ENCODE measurements around the gene LILRB5.
"Not testable (repeated sequence)": the region's sequence is repeated elsewhere in the genome, so short reads cannot be mapped to it uniquely, and the experiment has no call there.

Gene LILRB5

DNA sequence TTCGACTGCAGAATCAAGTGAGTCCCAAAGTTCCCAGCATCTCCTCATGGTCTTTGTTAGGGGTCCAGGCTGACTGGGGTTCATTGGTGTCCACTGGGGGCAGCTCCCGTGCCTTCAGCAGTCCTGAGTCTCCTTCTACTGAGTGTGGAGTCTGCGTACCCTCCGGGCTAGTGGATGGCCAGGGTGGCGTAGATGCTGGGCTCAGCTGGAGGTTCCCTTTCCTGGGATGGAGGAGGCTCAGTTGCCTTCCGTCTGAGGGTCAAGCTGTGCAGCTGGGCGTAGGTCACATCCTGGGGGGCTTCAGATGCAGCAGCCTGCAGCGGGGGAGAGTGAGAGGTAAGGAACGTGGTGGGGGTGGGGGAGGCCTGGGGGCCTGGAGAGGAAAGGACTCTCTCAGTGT is 17.4 kb upstream of the LILRB5 start:
- not testable (repeated sequence) for DNase-seq

DNA sequence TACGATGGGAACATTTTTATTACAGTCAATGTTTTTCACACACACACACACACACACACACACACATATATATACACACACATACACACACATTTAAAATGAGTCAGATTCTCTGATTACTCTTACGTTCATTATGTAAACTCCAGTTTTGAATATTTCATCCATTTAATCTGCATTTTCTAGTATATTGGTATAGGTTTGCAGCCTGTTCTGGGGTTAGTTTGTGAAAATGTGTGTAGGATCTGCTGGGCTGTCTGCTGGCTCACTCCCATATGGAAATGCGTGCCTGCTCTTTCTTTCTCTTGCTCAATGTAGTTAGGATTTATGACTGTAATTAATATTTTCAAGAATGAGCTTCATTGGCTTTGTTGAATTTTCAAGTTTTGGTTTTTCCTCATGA is 16.7 kb upstream of the LILRB5 start:
- no peak for DNase-seq

DNA sequence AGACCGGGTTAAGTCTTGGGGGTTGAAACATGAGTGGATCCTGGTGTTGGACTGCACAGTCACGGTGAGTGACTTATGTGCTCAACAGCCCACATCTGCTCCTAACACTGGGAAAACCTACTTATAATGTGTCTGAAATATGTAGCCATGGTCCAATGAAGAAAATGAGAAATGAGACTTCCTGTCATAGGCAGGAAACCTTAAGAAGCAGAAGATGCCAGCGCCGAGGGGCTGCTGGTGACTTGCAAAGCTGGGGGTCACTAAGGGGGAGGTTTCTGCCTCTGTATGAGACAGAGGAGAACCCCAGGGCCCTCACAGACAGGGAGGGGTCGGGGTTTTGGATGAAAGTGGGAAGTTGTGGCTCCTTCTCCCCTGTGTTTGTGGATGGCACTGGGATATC is 15.1 kb upstream of the LILRB5 start:
- DNase-seq = not testable (repeated sequence)

DNA sequence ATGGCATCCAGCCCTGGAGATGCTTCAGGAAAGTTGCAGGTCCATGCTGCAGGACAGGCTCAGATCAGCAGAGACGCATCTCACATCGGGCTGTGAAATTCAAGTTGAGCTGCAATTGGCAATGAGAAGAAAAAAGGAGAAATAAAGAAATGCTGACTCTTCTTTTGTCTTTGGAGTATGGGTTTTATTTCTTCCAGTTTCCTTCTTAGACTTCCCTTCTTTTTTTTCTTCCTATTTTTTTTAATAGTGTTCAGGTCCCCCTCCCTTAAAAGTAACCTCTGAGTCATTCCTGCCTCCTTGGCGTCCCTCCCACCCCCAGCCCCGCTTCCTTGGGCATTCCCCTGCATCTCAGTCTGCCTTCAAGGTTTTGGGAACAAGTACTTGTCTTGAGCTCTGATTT is 14.5 kb upstream of the LILRB5 start:
- not testable (repeated sequence) for DNase-seq

DNA sequence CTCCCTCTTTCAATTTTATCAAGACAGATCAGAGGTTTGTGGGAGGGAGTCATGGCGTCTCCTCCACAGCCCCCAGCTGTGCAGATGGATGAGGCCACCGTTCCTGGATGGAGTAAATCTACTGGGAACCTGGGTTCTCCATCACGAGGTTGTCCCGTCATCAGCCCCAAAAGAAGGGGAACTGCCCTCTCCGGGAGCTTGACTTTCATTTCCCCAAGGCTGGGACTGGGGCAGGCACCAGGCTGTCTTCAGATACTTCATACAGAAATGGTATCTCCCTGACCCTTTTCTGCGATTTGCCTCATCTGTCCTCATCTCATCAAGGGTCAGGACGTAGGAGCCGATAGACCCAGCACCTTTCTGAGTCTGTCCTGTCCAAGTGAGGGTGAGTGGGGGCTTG is 14.0 kb upstream of the LILRB5 start:
- DNase-seq = no peak

DNA sequence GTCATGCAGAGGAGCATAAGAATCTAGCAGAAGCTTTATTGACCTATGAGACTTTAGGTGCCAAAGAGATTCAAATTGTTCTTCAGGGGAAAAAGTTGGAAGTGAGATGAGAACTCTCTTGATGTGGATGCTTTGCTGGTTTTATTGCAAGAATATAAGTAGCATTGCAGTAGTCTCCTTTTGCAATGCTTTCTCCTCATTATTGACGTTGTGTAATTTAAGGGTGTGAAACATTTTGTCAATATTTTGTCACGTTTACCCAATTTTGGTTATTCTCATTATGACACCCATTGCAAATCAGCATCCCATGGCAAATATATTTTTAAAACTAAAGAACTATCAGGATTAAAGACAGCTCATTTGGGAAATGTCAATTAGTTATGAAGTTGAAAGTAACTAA is 11.9 kb upstream of the LILRB5 start:
- no peak for DNase-seq

DNA sequence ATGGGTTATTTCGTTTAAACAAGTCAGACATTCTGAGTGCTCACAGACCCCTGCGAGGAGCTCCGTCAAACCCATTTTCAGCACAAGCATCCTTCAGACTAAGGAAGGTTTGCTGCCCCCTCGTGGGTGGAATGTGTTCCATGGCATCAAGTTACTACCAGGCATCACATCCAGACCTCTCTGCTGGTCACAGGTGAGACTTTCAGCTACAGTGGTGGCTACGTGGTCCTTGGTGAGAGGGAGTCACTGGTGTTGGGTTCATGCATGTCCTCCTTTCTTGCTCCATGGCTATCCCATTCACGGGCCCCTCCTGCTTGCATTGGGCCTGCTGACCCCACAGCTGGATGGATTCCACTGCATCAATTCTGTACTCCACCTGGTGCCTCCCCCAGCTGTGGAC is 9.1 kb upstream of the LILRB5 start:
- DNase-seq = peak; percentile 40 to 43

DNA sequence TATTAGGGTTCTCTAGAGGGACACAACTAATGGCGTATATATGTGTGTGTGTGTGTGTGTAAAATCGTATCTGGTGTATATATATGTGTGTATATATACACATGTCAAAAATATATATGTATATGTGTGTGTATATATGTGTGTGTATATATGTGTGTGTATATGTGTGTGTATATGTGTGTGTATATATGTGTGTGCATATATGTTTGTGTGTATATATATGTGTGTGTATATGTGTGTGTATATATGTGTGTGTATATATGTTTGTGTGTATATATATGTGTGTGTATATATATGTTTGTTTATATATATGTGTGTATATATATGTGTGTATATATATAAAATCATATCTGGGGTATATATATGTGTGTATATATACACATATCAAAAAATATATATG is 5.4 kb upstream of the LILRB5 start:
- no peak for DNase-seq

DNA sequence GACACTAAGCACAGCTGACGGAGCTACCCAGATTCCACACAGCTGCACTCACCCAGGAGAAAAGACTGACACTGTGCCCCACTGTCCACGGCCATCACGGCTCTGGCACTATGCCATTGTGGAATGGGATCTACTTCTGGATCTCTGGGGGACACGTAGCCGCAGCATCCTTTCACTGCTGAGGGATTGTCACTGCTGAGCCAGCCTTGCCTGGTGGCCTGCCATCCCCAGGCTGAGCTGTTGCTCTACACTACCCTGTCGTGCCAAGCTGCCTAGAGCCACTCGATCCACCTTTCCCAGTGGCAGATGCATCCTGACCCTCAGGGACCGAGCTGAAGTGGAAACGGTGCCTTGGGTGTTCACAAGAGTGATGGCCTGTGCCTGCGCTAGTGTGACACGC is 5.0 kb upstream of the LILRB5 start:
- no peak for DNase-seq

DNA sequence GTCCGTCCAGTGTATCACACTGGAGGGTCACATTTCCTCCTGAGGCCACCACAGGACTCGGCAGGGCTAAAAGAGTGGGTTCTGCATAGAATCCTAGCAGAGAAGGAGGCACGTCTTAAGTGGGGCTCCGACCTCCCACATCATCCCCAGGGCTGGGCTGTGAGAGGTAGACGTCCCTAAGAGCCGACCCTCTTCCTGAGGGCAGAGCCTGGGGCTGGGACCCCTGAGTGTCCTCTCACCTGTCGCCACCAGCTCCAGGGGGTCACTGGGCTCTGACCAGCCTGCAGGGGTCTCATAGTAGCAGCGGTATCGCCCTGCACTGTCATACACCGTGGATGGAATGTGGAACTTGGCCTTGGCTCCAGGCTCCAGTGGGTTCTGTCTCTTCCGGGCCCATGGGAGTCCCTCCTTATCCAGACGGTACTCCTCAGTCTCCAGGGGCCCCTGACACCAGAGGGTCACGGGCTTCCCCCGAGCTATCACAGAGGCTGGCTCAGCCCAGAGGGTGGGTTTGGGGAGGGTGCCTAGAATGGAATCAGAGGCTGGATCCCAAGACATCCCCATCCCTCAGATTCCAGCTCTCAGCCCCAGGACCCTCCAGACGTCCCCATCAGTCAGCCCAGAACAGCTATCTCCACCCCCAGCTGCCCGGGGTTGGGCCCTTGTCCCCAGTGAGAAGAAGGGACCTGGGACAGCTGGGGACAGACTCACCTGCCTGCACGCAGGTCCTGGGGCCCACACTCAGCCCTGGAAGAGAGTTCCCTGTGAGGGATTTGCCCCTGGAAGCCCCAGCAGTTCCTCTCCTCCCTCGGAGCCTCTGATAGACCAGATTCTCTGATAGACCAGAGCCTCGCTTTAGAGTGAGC is 590 bp downstream of the LILRB5 start:
- no peak for DNase-seq

DNA sequence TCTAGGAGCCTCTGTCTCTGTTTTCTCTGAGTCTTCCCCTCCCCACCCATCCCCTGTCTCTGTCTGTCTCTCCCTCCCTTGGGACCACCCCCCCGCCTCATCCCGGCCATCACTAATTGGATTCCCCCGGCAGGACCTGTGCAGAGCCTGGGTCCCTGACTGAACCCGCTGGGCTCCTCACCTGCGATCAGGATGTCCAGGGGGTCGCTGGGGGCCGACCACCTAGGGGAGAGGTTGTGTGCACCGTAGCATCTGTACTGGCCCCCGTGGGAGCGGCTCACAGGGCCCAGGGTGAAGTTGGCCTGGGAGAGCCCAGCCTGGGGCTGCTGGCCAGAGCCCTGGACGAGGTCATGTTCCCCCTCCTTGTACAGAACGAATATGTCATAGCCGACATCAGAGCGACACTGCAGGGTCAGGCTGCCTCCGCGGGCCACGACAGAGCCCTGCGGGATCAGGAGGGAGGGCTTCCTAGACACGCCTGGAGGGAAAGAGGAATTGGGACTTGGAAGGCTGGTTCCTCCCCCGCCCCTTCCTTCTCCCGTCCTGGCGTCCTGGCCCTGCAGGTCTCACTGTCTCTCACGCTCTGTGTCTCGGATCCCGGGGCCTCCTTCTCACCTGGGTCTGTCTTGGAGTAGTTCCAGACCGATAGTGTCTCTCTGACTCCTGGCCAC is 1.8 kb downstream of the LILRB5 start:
- DNase-seq = no peak

DNA sequence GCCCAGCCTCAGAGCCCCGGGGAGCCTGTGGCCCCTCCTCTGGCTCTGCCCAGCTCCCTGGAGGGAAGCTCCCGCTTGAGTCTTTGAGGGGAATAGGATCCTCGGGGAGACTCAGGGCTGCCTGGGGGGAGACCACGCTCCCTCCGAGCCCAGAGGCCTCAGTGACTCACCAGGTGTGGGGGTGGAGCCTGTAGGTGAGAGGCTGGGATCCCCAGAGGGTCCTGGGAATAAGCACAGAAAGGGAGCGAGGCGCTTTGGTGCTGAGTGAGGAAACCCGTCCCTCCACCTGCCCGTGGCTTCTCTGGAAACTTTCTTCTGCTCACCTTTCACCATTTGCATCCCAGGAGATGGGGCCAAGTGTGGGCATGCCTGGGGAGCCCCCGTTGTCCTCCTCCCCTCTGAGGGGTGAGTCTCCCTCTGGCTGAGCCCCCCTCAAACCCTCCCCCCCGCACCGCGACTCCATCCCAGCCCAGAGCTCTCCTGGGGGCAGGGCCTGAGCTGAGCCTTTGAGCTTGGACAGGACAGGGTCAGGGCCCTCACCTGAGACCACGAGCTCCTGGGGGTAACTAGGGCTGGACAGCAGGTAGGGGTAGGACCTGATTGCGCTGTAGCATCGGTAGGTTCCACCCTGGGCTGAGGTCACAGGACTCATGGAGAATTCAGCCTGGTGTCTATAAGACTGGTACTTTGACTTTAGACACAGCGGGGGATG is 2.7 kb downstream of the LILRB5 start:
- DNase-seq = no peak

DNA sequence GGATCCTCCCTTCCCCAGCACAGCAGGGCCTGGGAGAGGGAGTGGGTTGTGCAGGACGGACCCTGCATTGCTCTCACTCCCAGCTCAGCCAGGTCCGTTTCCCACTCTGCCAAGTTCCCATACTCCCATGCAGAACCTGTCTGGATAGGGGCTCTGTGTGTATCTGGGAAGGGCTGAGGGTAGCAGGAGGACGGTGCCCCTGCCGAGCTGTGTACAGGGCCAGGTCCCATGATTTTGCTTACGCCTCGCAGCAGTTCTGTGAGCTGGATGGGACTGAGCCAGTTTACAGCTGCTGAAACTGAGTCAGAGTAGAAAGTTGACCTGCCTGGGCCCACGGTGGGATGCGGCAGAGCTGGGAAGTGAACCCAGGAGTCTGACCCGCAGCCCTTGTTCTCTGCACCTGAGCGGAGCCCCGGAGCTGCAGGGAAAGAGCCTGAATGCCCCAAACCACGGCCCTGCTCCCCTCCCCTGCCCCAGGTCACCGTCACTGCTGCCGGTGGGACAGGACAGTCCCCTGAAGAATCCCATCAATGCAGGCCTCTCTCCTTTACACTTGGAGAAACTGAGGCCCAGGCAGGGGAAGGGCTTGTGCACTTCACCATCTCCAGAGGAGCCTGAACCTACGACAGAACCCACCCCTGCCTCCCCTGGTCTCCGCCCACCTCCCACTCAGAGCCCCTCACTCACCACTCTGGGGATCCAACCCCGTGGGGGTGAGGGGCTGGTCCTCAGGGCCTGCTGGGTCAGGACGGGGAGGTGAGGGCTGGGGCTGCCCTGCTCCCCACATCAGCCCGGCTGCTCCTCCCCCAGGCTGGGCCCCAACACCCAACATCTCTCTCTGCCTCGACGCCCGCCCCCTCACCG is 3.5 kb downstream of the LILRB5 start:
- DNase-seq = no peak

DNA sequence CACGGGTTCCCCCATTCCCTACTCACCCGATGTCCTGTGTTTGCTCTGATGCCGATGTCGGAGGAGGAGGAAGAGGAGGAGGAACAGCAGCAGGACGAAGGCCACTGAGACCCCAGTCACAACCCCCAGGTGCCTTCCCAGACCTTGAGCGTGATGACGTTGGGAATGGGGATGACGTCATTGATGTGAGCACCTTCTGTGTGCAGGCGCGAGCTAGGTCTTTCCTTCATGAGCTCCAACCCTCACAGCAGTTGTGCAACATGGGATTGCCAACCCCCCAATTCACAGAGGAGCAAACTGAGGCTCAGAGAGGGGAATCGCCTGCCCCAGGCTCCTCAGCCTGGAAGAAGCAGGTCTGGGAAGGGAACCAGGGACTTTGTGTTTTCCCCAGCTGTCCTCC is 4.2 kb downstream of the LILRB5 start:
- DNase-seq = no peak

DNA sequence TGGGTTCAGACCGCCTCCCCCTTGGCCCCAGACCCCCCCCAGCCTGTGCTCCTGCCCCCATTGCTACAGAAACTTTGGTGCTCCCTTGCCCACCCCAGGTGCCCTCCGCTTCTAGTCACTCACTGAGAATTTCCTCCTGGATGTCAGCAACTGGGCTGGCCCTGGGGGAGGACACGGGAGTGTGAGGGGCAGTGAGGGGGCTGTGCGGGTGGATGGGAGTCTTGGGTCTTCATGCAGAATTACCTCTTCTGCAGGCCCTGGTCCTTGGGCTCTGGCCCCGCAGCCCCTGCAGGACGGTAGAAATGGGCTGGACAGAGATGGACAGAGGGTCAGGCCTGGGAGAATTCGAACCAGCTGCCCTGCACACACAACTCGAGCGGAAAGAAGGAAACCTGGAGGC is 4.8 kb downstream of the LILRB5 start:
- no peak for DNase-seq

DNA sequence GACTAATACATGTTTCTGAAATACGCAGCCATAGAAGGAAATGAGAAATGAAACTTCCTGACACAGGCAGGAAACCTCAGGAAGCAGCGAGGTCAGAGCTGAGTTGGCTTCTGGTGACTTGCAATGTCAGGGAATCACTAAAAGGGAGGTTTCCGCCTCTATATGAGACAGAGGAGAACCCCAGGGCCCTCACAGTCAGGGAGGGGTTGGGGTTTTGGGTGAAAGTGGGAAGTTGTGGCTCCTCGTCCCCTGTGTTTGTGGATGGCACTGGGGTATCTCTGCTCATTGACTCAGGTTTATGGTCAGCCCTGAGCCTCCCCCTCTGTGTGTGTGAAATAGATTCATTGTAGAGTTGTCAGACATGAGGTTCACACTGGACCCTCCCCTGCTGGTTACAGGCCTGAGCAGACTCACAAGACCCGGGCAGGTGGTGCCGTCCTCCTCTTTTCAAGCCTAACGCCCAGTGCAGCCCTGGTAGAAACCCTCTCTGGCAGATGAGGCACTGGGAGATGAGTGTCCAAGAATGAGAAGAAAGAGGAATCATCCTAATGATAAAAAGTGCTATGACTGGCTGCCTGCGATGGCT is 9.0 kb downstream of the LILRB5 start:
- DNase-seq = no peak

DNA sequence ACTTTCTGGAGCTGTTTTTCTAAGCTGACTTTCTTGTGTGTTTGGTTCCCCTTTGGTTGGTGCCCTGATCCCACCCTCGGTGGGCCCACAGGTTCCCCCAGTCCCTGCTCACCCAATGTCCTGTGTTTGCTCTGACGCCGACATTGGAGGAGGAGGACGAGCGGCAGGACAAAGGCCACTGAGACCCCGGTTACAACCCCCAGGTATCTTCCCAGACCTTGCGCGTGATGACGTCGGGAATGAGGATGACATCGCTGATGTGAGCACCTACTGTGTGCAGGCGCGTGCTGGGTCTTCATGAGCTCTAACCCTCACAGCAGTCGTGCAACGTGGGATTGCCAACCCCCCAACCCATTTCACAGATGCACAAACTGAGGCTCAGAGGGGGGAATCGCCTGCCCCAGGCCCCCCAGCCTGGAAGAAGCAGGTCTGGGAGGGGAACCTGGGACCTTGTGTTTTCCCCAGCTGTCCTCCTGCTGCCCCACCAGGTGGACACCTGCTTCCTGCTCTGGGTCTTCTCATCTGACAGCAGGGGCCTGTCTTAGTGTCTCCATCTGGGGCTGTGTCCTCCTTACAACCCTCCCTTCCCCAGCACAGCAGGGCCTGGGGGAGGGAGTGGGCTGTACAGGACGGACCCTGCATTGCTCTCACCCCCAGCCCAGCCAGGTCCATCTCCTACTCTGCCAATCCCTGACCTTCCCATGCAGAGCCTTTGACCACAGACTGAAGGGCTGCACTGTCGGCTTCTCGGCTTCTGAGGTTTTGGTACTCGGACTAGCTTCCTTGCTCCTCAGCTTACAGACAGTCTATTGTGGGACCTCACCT is 9.8 kb downstream of the LILRB5 start:
- DNase-seq = no peak

DNA sequence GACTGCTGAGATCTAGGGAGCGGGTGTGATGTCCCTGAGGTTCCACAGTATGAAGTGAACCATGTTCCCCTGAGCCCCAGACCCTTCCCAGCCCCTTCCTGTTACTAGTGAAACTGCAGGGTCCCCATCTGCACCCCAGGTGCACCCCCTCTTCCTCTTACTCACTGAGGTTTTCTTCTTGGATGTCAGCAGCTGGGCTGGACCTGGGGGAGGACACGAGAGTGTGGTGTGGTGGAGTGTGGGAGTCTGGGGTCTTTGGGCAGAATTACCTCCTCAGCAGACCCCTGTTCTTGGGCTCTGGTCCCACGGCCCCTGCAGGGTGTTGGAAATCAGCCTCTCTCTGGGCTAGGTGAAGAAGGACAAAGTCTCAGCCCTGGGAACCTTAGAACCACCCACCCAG is 11.1 kb downstream of the LILRB5 start:
- DNase-seq = no peak

DNA sequence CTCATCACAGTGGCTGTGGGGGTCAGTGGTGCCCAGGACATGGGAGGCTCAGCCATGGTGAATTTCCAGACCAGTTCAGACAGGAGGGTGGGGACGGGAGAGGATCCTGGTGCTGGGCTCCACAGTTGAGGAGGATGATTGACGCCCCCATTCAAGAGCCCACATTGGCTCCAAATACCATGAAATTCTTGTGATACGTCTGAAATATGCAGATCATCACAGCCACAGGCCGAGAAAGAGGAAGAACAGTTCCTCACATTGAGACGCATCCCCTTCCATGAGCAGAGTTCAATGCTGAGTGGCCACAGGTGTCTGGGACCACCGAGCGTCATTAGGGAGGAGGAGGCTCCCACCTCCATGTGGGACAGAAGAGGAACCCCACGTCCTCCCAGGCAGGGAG is 13.3 kb downstream of the LILRB5 start:
- not testable (repeated sequence) for DNase-seq

DNA sequence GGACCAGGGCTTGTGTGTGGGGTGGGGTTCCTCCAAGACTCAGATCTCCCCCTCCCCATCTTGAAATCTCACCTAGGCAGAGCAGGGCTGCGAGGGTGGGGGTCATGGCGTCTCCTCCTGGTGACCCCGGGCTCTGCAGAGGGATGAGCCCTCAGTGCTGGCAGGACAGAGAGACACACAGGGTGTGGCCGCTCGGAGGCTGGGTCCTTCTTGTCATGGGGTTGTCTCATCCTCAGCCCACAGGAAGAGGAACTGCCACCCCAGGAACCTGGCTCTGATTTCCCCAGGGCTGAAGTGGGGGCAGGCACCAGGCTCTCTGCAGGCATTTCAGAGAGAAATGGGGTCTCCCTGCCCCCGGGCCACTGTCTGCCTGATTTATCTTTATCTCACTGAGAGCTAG is 14.4 kb downstream of the LILRB5 start, which contains the start of gene LILRA6:
TSS of gene LILRA6 (minus strand) at position 145 of the 400 bp plus-strand sequence.
- DNase-seq = not testable (repeated sequence)

DNA sequence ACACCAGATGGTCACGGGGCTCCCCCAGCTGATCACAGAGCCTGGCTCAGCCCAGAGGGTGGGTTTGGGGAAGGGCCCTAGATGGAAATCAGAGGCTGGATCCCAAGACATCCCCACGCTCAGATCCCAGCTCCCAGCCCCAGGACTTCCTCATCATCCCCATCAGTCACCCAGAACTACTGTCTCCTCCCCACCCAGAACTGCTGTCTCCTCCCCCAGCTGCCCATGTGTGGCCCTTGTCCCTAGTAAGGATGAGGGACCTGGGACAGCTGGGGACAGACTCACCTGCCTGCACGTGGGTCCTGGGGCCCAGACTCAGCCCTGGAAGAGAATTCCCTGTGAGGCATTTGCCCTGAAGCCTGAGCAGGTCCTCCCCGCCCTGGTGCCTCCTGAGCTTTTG is 14.8 kb downstream of the LILRB5 start:
- DNase-seq = not testable (repeated sequence)

Data from NCI-H187 (cell line).